GM19043 (cell line): Measurements from ENCODE around the gene ARMC9.

Source experiments
- ATAC-seq: cut with Tn5 transposase; IDR thresholded peaks from one replicate; pipeline ENCODE4 v1.9.1; 2021; ENCODE audit warnings: low read depth; ENCODE audit not compliant: unreplicated experiment

ARMC9 gene

DNA sequence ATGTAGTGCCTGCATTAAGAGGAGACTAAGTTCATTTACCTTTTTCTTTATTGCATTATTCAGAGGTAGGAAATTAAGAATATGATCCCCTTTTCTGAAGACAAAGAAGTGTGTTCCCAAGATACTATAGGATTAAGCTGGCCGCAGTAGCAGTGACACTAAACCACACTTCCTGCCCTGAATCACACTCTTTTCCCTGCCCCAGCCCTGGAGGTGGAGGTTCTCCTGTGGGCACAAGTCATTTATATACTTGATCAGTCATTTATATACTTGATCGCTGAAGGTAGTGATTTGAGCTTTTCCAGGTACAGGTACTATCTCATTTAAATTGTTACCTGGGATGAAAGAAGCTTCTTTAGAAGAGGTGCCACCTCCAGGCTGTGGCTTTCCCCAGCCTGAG lies 78.6 kb downstream of the ARMC9 start:
- no peak for ATAC-seq

DNA sequence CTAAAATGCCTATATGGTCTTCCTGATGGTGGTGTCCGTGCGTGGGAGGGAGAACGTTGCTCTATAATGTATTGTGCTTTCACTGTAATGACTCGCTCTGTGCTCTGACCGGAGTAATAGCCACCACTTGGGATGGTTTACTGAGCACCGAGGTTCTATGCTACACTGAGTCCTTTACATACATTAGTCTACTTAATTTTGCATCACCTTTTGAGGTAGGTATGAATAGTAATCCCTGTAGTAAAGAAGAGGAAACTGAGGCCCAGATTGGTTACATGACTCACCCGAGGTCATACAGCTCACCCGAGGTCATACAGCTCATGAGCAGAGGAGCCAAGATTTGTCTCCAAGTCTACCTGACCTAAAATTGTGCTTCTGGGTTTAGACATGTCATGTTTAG lies 79.5 kb downstream of the ARMC9 start:
- ATAC-seq = no peak

DNA sequence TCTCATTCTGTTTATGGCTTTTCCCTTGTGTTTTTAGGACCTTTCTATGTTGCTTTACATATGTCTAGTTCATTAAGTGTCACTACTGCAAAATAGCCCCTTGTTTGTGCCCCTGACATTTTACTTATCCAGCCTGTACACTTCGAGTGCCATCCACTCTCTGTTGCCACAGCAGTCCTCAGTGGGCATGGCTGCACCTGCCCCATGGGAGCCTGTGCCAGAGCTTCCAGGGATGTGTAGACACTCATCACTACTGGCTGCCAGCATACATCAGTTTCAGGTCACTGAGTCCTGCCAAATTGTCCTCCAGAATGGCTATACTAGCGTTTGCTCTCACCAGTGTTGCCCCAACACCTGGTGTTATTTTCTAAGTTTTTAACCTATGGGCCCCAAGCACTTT lies 80.4 kb downstream of the ARMC9 start:
- no peak for ATAC-seq

DNA sequence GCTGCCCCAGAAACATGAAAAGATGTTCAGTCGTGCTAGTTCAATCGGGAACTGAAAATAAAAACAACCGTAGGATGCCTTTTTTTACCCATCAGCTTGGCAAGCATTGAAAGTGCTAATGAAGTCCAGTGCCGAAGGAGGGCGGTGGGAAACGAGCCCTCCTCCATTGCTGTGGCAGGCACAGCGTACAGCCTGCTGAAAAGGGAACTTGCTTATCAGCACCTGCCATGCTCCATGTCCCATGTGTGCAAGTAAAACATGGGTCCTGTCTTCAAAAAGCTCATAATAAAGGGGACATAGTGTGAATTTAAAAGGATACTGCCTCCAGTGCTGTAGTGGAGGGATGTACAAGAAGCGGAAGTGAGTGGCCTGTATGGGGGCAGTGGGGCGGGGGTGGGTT lies 82.4 kb downstream of the ARMC9 start:
- no peak for ATAC-seq

DNA sequence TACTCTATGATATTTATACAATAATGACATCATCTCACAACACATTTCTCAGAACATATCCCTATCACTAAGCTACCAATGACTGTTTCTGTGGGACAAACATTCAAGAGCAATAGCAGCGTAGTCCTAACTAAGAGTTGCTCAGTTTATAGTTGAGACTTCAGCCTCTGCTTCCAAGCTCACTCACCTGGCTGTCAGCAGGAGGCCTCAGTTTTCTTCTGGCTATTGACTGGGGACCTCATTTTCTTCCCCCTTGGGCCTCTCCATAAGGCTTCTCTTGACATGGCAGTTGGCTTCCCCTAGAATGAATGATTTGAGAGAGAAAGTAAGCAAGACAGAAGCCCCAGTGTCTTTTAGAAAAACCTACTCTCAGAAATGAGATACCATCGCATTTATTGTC lies 85.9 kb downstream of the ARMC9 start:
- ATAC-seq = no peak

DNA sequence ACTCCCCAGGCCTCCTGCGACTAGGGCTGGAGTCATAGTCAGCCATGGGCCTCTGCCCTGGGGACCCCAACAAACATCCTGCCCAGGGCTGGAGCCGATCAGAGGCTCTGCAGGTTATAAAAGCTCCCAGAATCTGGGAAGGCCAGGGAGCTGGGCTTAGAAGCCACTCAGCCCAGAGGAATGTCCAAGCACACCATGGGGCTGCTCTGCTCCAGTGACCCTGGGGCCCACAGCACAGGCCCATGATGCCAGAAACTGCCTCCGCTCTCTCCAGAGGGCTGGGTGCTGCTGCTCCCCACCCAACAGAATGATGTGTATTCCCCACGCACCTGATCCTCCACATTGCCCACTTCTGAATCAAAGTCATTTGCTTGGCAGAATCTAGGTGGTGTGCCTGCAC lies 88.5 kb downstream of the ARMC9 start:
- no peak for ATAC-seq

DNA sequence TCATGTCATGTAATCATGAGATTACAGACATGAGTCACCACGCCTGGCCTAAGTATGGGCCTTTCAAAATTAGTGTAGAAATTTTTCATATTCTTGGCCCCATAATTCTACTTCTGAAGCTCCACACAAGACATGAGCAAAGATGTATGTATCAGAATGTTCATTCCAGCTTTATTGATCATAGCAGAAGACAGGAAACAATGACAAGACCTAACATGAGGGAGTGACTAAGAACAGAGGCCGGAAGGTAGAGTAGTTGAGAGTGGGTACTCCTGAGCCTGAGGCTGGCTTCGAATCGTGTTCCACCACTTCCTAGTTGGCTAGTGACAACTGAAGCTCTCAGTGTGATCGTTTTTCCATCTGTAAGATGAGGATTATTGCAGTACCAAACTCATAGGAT lies 89.3 kb downstream of the ARMC9 start:
- ATAC-seq = no peak

DNA sequence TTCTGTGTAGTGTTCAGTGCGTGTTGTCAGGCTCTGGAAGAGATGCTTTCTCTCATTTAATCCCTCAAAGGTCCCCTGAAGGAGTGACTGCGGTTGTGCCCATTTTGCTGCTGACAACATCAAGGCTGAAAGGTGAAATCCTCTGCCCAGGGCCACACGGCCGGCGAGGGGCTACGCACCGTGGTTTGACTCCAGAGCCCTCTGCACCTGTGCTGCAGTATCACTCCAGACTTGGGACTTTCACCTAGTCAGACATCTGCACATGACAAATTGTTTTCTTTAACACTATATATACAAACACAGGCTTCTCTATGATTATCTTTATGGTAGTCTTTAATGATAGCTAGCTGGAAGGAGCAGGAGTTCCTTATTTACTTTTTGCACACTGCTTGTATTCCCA lies 90.2 kb downstream of the ARMC9 start:
- no peak for ATAC-seq

DNA sequence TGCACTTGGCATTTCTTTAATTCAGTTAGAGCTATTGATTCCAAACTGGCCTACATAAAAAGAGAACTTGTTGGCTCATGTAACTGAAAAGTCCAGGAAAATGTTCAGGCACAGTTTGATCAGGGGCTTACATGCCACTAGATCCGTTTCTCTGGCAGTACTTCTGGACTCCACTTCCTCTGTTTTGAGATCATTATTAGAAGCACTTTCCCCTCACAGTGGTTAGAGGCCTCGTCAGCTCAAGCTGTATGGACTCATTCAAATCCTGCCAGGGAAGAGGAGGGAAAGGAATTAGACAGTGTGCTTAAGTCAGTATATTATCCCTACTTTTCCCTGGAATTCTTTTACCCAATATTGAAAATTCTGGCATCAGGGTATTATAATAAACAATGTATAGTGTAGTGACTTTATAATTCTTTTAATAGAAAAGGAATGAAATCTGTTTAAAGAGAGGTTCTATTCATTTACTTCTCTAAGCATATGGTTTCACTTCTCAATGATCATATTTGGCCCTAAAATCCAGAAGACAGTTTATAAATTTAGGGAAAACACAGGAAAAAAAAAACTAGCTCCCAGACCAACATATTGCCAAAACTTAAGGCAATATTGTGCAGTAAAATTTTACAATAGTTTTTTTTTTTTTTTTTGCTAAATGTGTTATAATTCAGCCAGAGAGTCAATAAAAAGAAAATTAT lies 92.0 kb downstream of the ARMC9 start:
- no peak for ATAC-seq

DNA sequence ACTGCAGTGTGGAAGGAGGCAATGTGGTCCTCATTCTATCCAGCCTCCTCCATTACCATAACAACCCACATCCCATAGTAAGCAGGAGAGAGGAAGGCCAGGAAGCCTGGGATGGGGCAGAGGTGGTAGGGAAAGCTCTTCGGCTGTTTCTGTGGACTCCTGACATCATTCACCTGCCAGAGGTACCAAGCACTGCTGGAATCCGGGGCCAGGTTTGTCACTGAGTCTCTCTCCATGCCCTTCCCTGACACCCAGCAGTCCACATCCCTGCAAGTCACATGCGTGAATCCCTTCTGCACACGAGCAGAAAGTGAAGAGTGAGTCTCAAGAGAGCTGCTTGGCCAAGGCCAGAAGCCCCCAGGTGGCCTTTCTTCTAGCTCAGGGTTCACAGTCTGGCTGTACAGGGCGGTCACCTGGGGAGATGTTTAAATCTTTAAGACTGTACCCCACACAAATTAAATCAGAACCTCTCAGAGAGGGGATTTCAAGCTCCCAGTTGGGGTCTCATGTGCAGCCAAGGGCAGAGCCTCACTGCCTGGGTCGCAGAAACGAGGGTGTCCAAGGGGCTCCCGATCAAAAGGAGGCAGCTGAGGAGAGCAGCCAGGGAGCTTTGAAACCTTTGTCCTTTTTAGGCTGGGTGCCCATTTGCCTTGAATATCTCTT lies 94.2 kb downstream of the ARMC9 start:
- no peak for ATAC-seq

DNA sequence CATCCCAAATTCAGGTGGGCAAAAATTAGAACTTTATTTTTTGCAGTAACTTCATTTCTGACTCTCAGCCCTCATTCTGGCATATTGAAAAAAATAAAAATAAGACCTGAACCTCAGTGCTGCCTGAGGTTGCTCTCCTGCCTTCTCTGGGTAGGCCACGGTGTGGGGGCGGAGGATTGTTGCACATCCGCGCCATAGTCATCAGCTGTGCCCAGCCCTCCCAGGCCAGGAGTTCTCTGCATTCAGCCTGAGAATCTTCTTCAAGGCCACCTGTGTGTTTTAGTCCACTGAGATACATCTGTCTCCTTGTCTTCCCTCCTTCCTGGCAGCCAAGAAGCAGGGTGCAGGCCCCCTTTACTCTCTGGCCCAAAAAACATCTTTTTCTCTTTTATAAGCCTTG lies 94.7 kb downstream of the ARMC9 start:
- no peak for ATAC-seq

DNA sequence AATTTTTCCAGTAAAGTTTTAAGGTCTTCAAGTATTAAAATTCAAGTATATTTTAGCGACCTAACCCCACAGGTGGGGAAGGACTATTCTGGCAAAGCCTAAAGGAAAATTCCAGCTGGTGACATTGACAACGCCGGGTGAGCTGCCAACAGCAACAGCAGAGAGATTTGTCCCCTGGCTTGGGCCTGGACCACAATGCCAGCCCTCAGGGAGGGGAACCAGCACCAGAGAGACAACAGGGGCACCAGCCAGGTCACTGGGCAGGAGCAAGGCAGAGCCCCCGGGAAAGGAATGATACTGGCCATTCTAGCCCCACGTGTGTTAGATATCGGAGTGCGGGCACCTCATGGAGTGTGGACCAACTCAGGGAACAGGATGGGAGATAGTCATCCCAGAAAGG lies 95.7 kb downstream of the ARMC9 start:
- no peak for ATAC-seq

DNA sequence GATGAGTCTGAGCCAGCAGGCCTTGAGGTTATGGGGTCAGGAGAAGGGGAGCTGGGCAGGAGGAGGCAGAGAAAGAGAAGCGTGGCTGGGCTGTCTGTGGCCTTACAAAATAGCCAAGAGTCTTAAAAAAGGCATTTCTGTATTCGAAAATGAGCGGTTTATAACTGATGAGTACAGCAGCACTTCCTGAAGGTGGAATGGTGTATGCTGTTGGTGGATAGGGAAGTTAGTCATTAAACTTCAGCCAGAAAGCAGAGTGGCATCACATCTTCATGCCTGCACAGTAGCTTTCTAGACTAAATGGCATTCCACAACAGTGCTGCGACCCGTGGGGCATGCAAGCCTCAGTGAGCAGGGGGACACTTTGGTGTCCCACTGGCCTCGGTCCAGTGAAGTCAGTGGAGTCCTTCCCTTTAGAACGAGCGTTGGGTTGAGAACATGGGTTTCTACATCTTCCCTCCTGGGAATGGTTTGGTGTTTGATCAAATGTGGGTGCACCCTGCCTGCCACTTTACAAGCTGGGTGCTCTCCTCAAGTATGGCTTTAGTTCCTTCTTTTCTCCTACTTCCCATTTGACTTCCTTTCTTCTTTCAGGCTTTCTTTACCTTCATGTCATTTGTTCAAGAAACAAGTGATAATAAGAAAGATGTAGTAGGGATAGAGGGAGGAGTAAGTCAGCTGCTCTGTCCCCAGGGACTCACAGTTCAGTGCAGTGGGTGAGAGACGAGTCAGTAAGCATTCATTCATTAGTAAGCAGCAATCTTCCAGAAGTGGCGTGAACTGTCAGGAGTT lies 96.3 kb downstream of the ARMC9 start:
- no peak for ATAC-seq

DNA sequence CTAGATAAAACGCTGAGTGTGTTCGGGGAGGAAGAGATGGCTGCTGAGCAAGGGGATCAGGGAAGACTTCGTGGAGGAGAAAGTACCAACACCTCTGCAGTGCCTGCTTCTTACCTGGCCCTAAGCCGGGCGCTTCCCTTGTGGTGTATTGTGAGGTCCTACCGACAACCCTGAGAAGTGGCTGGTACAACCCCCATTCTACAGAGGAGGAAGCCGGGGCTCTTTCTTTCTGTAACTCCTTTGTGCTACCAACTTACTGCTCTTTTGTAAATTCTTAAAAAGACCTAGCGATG lies 96.9 kb downstream of the ARMC9 start:
- ATAC-seq = no peak

DNA sequence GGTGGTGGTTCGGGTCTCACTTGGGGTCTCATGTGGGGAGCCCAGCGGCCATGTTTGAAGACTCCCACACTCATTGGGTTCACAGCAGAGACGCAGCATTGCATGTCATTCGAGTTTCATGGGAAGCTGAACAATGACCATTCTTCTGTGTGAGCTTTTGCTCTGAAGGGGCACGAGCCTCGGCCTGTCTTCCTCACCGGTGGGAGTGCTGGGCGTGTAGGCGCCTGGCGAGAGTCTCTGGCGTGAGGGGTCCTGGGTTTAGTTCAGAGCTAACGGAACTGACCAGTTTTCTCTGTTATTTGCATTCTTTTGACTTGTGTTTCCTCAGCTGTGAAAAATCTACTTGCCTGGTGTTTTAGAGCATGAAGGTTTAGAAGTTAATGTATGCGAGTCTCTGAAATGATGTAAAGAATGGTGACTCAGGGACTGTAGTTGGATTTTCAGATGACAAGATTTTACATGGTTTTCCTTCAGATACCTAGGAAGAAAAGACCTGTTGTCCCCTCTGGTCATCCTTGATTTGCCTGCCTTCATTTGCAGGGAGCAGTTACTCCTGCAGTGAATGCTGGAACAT lies 98.1 kb downstream of the ARMC9 start:
- no peak for ATAC-seq

DNA sequence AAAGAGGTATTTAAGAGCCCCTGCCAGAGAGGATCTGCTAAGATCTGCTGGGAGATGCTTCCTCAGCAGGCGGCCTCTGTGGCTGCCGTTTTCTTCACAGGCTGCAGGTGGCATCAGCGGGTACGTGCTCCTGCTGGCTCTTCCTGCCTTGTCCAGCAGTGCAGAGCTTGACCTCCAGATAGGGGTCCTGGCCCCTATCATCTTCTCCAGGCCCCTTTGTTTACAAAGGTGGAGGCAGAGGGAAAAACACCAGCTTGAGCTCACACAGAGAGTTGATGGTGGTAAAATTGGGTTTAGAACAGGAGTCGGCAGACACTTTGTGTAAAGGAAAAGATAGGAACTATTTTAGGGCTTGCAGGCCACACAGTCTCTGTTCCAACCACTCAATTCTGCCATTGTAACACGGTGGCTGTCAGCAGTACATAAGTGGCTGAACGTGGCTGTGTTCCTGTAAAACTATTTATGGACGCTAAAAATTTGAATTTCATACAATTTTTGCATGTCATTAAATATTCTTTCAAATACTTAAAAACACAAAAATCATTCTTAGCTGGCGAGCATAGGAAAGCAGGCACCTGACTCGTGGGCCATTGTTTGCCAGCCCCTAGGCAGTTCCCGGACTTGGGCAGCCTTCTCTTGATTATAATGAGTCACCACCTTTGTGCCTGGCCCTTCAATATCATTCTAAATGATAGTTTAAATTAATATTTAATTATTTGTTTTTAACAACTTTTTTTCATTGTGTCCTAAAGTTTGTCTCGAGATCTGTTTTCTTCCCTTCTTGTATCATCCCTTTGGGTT lies 98.9 kb downstream of the ARMC9 start:
- ATAC-seq = no peak

DNA sequence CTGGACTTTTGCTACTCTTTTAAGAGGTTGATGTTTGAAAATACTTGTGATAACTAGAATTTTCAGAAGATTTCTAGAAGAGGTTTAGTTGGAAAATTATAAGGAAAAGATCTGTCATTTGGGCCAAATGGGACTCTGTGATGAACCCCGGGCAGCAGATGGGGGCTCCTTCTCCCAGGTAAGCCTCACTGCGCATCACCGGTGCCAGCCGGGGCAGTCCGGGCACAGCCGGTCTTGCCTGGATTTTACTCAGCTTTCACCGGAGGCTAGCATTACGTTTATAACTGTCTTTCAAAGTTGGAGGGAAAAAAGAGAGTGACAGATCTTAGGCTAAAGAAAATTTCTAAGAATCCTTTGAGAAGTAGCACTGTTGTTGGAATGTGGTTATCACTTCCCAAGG lies 99.7 kb downstream of the ARMC9 start:
- ATAC-seq = no peak

DNA sequence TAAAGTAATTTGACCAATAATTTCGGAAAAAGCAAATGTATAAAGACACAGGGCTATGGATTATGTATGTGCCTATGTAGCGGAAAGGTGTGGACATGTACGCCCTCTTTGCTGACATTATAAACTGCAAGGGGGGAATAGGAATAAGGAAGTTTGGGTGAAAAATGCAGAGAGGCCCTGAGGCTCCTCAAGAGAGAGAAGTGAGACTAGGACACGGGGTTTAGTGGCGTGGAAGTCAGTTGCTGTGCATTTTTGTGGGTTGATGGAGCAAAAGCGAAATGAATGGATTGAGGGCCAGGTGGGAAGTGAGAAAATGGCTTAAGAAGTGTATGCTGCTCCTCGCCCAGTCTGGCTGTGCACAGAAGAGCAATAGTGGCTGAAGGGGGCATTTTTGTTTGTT lies 100.8 kb downstream of the ARMC9 start:
- no peak for ATAC-seq

DNA sequence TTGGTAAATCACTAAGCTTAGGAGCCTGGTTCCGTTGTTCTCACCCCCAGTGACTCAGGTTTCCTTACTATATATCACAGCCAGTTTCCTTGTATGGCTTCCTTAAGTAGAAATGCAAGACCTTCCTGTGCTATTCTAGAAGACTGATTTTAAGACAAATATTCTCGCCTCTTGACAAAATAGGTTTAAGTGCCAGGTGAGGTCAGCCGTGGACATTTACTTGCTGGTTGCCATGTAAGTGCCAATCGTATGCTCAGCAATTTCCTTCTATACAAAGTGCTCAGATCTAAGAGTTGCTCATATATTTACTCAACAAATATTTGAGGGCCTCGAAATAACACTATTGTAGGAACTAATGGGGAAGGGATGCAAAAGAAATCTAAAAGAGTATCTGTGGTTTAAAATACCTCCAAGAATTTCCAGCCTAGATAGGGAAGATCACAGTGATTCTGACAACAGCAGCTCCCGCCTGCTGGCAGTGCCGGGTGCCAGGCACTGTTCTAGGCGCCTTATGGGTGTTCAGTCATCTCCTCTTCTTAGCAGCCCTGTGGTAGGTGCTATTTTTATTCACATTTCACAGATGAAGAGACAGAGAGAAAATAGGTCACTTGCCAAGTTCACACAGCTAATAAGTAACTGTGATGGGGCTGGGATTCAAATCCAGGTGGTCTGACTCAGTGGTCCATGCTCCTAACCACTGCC lies 101.7 kb downstream of the ARMC9 start:
- peak; percentile 34 for ATAC-seq

DNA sequence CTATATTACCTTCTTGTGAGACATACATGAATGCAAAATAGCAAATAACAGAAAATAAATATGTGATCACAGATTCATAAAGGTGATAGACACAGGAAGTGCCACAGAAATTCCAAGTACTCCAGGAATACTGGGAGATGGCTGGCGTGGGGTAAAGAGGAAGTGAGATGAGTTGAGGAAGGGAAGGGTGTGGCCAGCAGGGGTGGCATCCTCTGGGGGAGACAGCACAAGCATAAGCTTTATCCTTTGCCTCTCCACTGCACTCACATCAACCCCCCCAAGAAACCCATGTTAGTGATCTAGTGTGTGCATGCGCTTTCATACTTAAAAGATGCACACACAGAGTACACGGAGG lies 102.3 kb downstream of the ARMC9 start:
- ATAC-seq = peak; percentile 37
